ENCODE results near the gene IFRD2.

The IFRD2 gene

GRCh38 chr3:50300681-50301254, 8.5 kb upstream of the IFRD2 start:
- Histone ChIP-seq H3K4me1 (ENCODE audit: control insufficient read depth, insufficient read depth, low read length) (peaks cover 39% of the 10 kb centered on the region), H3K4me3 (ENCODE audit: low read length in 2 of 2) (peak overlapping the region; percentile 44 to 86), H3K27me3 (ENCODE audit: control insufficient read depth in 1 of 2, insufficient read depth in 2 of 2, low read length in 2 of 2) (no peaks in the 10 kb centered on the region), H3K9ac (ENCODE audit: low read length in 2 of 2) (peak overlapping the region in 1 of 2 donors; percentile 42), H3K36me3 (ENCODE audit: control insufficient read depth in 2 of 2, insufficient read depth in 2 of 2, low read length in 2 of 2) (no peaks in the 10 kb centered on the region), H3K27ac (ENCODE audit: low read length) (peak overlapping the region; percentile 84), H3K9me3 (ENCODE audit: control insufficient read depth in 2 of 2, low read length in 2 of 2) (no peaks in the 10 kb centered on the region)

GRCh38 chr3:50299929-50300680, 7.9 kb upstream of the IFRD2 start:
- peaks cover 39% of the 10 kb centered on the region for H3K4me1 ChIP-seq (ENCODE audit: control insufficient read depth, insufficient read depth, low read length)

GRCh38 chr3:50299638-50299928, 7.4 kb upstream of the IFRD2 start:
- no peaks in the 10 kb centered on the region for H3K27me3 ChIP-seq (ENCODE audit: control insufficient read depth in 1 of 2, insufficient read depth in 2 of 2, low read length in 2 of 2)
- H3K4me1 ChIP-seq (ENCODE audit: control insufficient read depth, insufficient read depth, low read length): peaks cover 39% of the 10 kb centered on the region
- H3K9ac ChIP-seq (ENCODE audit: low read length in 2 of 2): peak overlapping the region; percentile 42 to 89
- H3K9me3 ChIP-seq (ENCODE audit: control insufficient read depth in 2 of 2, low read length in 2 of 2): no peaks in the 10 kb centered on the region
- H3K27ac ChIP-seq (ENCODE audit: low read length): peak overlapping the region; percentile 84
- H3K4me3 ChIP-seq (ENCODE audit: low read length in 2 of 2): peak overlapping the region; percentile 44 to 86
- H3K36me3 ChIP-seq (ENCODE audit: control insufficient read depth in 2 of 2, insufficient read depth in 2 of 2, low read length in 2 of 2): no peaks in the 10 kb centered on the region

More at GRCh38 chr3:50299929-50300680, 7.9 kb upstream of the IFRD2 start:
- Histone ChIP-seq H3K27me3 (ENCODE audit: control insufficient read depth in 1 of 2, insufficient read depth in 2 of 2, low read length in 2 of 2) (no peaks in the 10 kb centered on the region), H3K9me3 (ENCODE audit: control insufficient read depth in 2 of 2, low read length in 2 of 2) (no peaks in the 10 kb centered on the region), H3K27ac (ENCODE audit: low read length) (peak overlapping the region; percentile 84), H3K36me3 (ENCODE audit: control insufficient read depth in 2 of 2, insufficient read depth in 2 of 2, low read length in 2 of 2) (no peaks in the 10 kb centered on the region), H3K4me3 (ENCODE audit: low read length in 2 of 2) (peak overlapping the region; percentile 44 to 86), H3K9ac (ENCODE audit: low read length in 2 of 2) (peak overlapping the region; percentile 42 to 89)

GRCh38 chr3:50298836-50299637, 6.8 kb upstream of the IFRD2 start, which contains the start of the genes HYAL3 and NAA80:
HYAL3 (minus strand) TSS chr3:50299405; CDS start chr3:50295602, 3,803 bp downstream.
NAA80 (minus strand) TSS chr3:50299405; CDS start chr3:50297463, 1,942 bp downstream.
- Histone ChIP-seq H3K27ac (ENCODE audit: low read length) (peak within 1 kb of the TSS; percentile 84), H3K36me3 (ENCODE audit: control insufficient read depth in 2 of 2, insufficient read depth in 2 of 2, low read length in 2 of 2) (no peaks in the 10 kb centered on the region), H3K9me3 (ENCODE audit: control insufficient read depth in 2 of 2, low read length in 2 of 2) (no peaks in the 10 kb centered on the region), H3K27me3 (ENCODE audit: control insufficient read depth in 1 of 2, insufficient read depth in 2 of 2, low read length in 2 of 2) (no peaks in the 10 kb centered on the region), H3K4me1 (ENCODE audit: control insufficient read depth, insufficient read depth, low read length) (peaks cover 39% of the 10 kb centered on the region), H3K9ac (ENCODE audit: low read length in 2 of 2) (peak within 1 kb of the TSS; percentile 73 to 89), H3K4me3 (ENCODE audit: low read length in 2 of 2) (peak within 1 kb of the TSS; percentile 71 to 92)

GRCh38 chr3:50297896-50298725, 5.9 kb upstream of the IFRD2 start:
- Histone ChIP-seq H3K4me1 (ENCODE audit: control insufficient read depth, insufficient read depth, low read length) (peaks cover 35% of the 10 kb centered on the region), H3K27me3 (ENCODE audit: control insufficient read depth in 1 of 2, insufficient read depth in 2 of 2, low read length in 2 of 2) (no peaks in the 10 kb centered on the region), H3K36me3 (ENCODE audit: control insufficient read depth in 2 of 2, insufficient read depth in 2 of 2, low read length in 2 of 2) (no peaks in the 10 kb centered on the region), H3K9me3 (ENCODE audit: control insufficient read depth in 2 of 2, low read length in 2 of 2) (no peaks in the 10 kb centered on the region), H3K4me3 (ENCODE audit: low read length in 2 of 2) (peak overlapping the region; percentile 71 to 92), H3K27ac (ENCODE audit: low read length) (peak overlapping the region; percentile 84), H3K9ac (ENCODE audit: low read length in 2 of 2) (peak overlapping the region; percentile 73 to 87)

GRCh38 chr3:50297384-50297775, 5.2 kb upstream of the IFRD2 start:
- Histone ChIP-seq H3K36me3 (ENCODE audit: control insufficient read depth in 2 of 2, insufficient read depth in 2 of 2, low read length in 2 of 2) (no peaks in the 10 kb centered on the region), H3K27ac (ENCODE audit: low read length) (no peak overlapping the region), H3K4me1 (ENCODE audit: control insufficient read depth, insufficient read depth, low read length) (peaks cover 34% of the 10 kb centered on the region), H3K4me3 (ENCODE audit: low read length in 2 of 2) (no peak overlapping the region), H3K9me3 (ENCODE audit: control insufficient read depth in 2 of 2, low read length in 2 of 2) (no peaks in the 10 kb centered on the region), H3K27me3 (ENCODE audit: control insufficient read depth in 1 of 2, insufficient read depth in 2 of 2, low read length in 2 of 2) (no peaks in the 10 kb centered on the region), H3K9ac (ENCODE audit: low read length in 2 of 2) (no peak overlapping the region)

- Histone ChIP-seq H3K4me3 (ENCODE audit: low read length in 2 of 2) (no peak overlapping the region), H3K27ac (ENCODE audit: low read length) (no peak overlapping the region), H3K9ac (ENCODE audit: low read length in 2 of 2) (no peak overlapping the region), H3K36me3 (ENCODE audit: control insufficient read depth in 2 of 2, insufficient read depth in 2 of 2, low read length in 2 of 2) (no peaks in the 10 kb centered on the region), H3K27me3 (ENCODE audit: control insufficient read depth in 1 of 2, insufficient read depth in 2 of 2, low read length in 2 of 2) (no peaks in the 10 kb centered on the region), H3K4me1 (ENCODE audit: control insufficient read depth, insufficient read depth, low read length) (peaks cover 33% of the 10 kb centered on the region), H3K9me3 (ENCODE audit: control insufficient read depth in 2 of 2, low read length in 2 of 2) (no peaks in the 10 kb centered on the region)
Measured at GRCh38 chr3:50296721-50297383, 4.6 kb upstream of the IFRD2 start.

GRCh38 chr3:50295553-50296431, 3.6 kb upstream of the IFRD2 start:
- Histone ChIP-seq H3K4me3 (ENCODE audit: low read length in 2 of 2) (no peak overlapping the region), H3K9me3 (ENCODE audit: control insufficient read depth in 2 of 2, low read length in 2 of 2) (no peaks in the 10 kb centered on the region), H3K27me3 (ENCODE audit: control insufficient read depth in 1 of 2, insufficient read depth in 2 of 2, low read length in 2 of 2) (no peaks in the 10 kb centered on the region), H3K9ac (ENCODE audit: low read length in 2 of 2) (no peak overlapping the region), H3K27ac (ENCODE audit: low read length) (no peak overlapping the region), H3K4me1 (ENCODE audit: control insufficient read depth, insufficient read depth, low read length) (peaks cover 42% of the 10 kb centered on the region), H3K36me3 (ENCODE audit: control insufficient read depth in 2 of 2, insufficient read depth in 2 of 2, low read length in 2 of 2) (no peaks in the 10 kb centered on the region)

Measured in stomach smooth muscle (tissue), 2 donors.